ENCODE data around the gene TTLL3.

DNA sequence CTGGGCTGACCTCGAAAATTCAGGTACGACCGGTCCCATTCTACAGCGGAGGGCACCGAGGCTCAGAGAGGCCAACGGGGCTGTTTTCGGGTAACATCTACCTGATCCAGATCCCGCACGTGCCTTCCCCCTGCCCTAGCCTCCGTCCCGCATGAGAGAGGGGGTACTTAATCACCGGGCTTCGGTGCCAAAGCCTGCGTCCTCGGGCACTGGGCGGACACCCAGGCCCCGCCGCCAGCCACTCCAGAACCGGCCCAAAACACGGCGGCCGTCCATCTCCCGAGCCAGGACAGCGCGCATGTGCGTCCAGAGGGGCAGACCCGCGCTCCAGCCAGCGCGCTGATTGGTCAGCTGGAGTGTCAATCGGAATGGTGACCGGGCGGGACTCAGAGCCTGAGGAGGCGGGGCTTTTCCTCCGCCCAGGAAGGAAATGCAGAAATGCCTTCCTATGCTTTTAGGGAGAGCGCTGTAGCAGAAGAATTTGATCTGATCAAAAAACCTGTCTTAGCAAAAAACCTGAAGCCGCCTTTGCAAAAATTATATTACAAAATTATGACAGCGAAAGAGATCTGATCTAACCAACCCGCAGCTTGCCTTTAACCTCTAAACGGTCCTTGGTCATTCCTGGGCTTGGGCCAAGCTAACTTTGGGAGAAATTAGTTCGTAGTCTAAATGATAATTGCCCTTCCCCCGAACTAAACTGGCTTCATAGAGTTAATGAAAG, 33.8 kb downstream of the TTLL3 start, which contains the start of gene RPUSD3:
- TF ChIP-seq ZNF274 (IDR thresholded peaks at IDR 0.05; ENCODE audit: low read depth, low read length) (no peak), YY1 (IDR thresholded peaks at IDR 0.05; ENCODE audit: insufficient read depth, insufficient read length) (no peak)
